Smooth muscle cell (in vitro differentiated cells): ENCODE data around the gene AGBL1. TPM values are rescaled to one million over a fixed set of nuclear protein-coding genes. Genes with fewer than 3 reads are reported as not detected.

Experiments
- DNase-seq: peaks from one replicate; lab custom pipeline; 2025; ENCODE audit not compliant: unreplicated experiment; lab: John Stamatoyannopoulos, UW
- H2AFZ ChIP-seq: fragments of 200-600 bp; sonication (generic); 2 replicates; pipeline ENCODE4 v1.6.0; 2016; ENCODE audit warnings: antibody characterized with exemption, low read depth, mild to moderate bottlenecking
- H3F3A ChIP-seq: fragments of 200-600 bp; sonication (generic); 2 replicates; pipeline ENCODE4 v1.6.0; 2017; ENCODE audit warnings: antibody characterized with exemption, low read depth
- H3K27ac ChIP-seq: fragments of 200-600 bp; sonication (generic); 2 replicates; pipeline ENCODE4 v1.5.1; 2016; ENCODE audit warnings: low read depth, mild to moderate bottlenecking
- H3K27me3 ChIP-seq: fragments of 200-600 bp; sonication (generic); 2 replicates; pipeline ENCODE4 v1.6.1; 2016; ENCODE audit warnings: low read depth, mild to moderate bottlenecking
- H3K36me3 ChIP-seq: fragments of 200-600 bp; sonication (generic); 2 replicates; pipeline ENCODE4 v1.5.1; 2016; ENCODE audit warnings: low read depth
- H3K4me1 ChIP-seq: fragments of 200-600 bp; sonication (generic); 2 replicates; pipeline ENCODE4 v1.5.1; 2016; ENCODE audit warnings: low read depth
- H3K4me2 ChIP-seq: fragments of 200-600 bp; sonication (generic); 2 replicates; pipeline ENCODE4 v1.6.0; 2016; ENCODE audit warnings: mild to moderate bottlenecking
- H3K4me3 ChIP-seq: fragments of 200-600 bp; sonication (generic); 2 replicates; pipeline ENCODE4 v1.5.1; 2016; ENCODE audit warnings: mild to moderate bottlenecking
- H3K79me2 ChIP-seq: fragments of 200-600 bp; sonication (generic); 2 replicates; pipeline ENCODE4 v1.6.0; 2016; ENCODE audit warnings: low read depth, mild to moderate bottlenecking
- H3K9ac ChIP-seq: fragments of 200-600 bp; sonication (generic); 2 replicates; pipeline ENCODE4 v1.6.0; 2016; ENCODE audit warnings: low read depth
- H3K9me3 ChIP-seq: fragments of 200-600 bp; sonication (generic); replicated peaks from 2 replicates; pipeline ENCODE4 v1.5.1; 2016; ENCODE audit warnings: low read depth
- H4K20me1 ChIP-seq: fragments of 200-600 bp; sonication (generic); 2 replicates; pipeline ENCODE4 v1.6.0; 2016; ENCODE audit warnings: low read depth
- WGBS: methylation state at CpG from one replicate; pipeline ENCODE4 v1.1.7; 2016; ENCODE audit warnings: low lambda C conversion rate; 5-methylcytosine and 5-hydroxymethylcytosine counted together
- polyA plus RNA-seq: library from polyadenylated mRNA; unstranded; fragments of >200 nt; fragmentation: Nextera tagmentation; extraction: Ambion mirVana; gene quantifications from 2 replicates; pipeline ENCODE4 v1.2.1, GENCODE V29; 2016
- total RNA-seq: library from RNA; depleted of rRNA; stranded (reverse); fragments of >200 nt; gene quantifications from 2 replicates; pipeline ENCODE4 v1.2.3, GENCODE V29; 2014
- TF ChIP-seq, protein P1 (sequence below): fragments of 200-600 bp; sonication (generic); IDR thresholded peaks from 2 replicates; pipeline ENCODE4 v1.5.1; 2017; ENCODE audit warnings: borderline replicate concordance, mild to moderate bottlenecking, antibody characterized with exemption; ENCODE audit not compliant: insufficient read depth, poor library complexity, severe bottlenecking

Gene AGBL1
- total and polyA plus RNA-seq, 2 experiments from 2014 or later: not detected

- Histone ChIP-seq H3K27me3 (no peaks in the 10 kb centered on the region), H4K20me1 (no peaks in the 10 kb centered on the region), H3K4me3 (no peak overlapping the region), H3K36me3 (no peaks in the 10 kb centered on the region), H3K27ac (no peak overlapping the region), H3K79me2 (no peaks in the 10 kb centered on the region), H3F3A (no peaks in the 10 kb centered on the region), H3K4me2 (no peak overlapping the region), H3K4me1 (no peaks in the 10 kb centered on the region), H2AFZ (no peak overlapping the region), H3K9ac (no peak overlapping the region), H3K9me3 (no peaks in the 10 kb centered on the region)
- 90% methylated on average over 3 of the region's 3 CpGs for WGBS
- no peak for DNase-seq
- TF ChIP-seq, protein P1, sequence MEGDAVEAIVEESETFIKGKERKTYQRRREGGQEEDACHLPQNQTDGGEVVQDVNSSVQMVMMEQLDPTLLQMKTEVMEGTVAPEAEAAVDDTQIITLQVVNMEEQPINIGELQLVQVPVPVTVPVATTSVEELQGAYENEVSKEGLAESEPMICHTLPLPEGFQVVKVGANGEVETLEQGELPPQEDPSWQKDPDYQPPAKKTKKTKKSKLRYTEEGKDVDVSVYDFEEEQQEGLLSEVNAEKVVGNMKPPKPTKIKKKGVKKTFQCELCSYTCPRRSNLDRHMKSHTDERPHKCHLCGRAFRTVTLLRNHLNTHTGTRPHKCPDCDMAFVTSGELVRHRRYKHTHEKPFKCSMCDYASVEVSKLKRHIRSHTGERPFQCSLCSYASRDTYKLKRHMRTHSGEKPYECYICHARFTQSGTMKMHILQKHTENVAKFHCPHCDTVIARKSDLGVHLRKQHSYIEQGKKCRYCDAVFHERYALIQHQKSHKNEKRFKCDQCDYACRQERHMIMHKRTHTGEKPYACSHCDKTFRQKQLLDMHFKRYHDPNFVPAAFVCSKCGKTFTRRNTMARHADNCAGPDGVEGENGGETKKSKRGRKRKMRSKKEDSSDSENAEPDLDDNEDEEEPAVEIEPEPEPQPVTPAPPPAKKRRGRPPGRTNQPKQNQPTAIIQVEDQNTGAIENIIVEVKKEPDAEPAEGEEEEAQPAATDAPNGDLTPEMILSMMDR: no peak
These were observed 324.4 kb downstream of the AGBL1 start for GRCh38 chr15:86403914-86404583.

GRCh38 chr15:86408261-86408660, 328.6 kb downstream of the AGBL1 start:
- Histone ChIP-seq H3K9ac (no peak overlapping the region), H4K20me1 (no peaks in the 10 kb centered on the region), H3K27me3 (no peaks in the 10 kb centered on the region), H2AFZ (no peak overlapping the region), H3K27ac (no peak overlapping the region), H3K4me1 (no peaks in the 10 kb centered on the region), H3K4me3 (no peak overlapping the region), H3K9me3 (no peaks in the 10 kb centered on the region), H3K36me3 (no peaks in the 10 kb centered on the region), H3K79me2 (no peaks in the 10 kb centered on the region), H3F3A (no peaks in the 10 kb centered on the region), H3K4me2 (no peak overlapping the region)
- no peak for DNase-seq
- WGBS: 94% methylated on average over 3 of the region's 3 CpGs
- TF ChIP-seq, protein P1: no peak

DNA sequence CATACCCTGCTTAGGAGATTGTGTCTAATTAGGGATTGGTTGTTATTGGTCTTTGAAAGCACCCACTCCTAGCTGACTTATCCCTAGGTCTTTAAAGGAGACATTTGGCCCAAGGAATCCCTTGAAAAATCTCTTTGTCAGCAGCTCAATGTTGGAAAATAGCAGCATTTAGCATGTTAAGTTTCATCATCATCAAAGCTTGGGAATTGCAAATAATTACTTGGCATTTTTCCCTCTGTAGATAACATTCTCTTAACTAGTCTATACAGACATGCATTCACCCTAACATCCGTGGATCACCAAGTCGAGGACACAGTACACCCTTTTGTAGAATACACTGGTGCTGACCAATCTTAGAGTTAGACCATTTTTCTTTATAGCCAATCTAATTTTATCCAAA, 332.2 kb downstream of the AGBL1 start:
- no peaks in the 10 kb centered on the region for H3K27me3 ChIP-seq
- H3K4me1 ChIP-seq: no peaks in the 10 kb centered on the region
- WGBS: 94% methylated on average over 2 of the region's 2 CpGs
- H3K27ac ChIP-seq: no peak overlapping the region
- H4K20me1 ChIP-seq: no peaks in the 10 kb centered on the region
- no peaks in the 10 kb centered on the region for H3K9me3 ChIP-seq
- H3K4me2 ChIP-seq: no peak overlapping the region
- H3K36me3 ChIP-seq: no peaks in the 10 kb centered on the region
- no peak for DNase-seq
- H3F3A ChIP-seq: no peaks in the 10 kb centered on the region
- H3K4me3 ChIP-seq: no peak overlapping the region
- TF ChIP-seq, protein P1: no peak
- H3K79me2 ChIP-seq: no peaks in the 10 kb centered on the region
- no peak overlapping the region for H3K9ac ChIP-seq
- H2AFZ ChIP-seq: no peak overlapping the region

GRCh38 chr15:86413191-86413590, 333.5 kb downstream of the AGBL1 start:
- Histone ChIP-seq H3K36me3 (no peaks in the 10 kb centered on the region), H3K9me3 (no peaks in the 10 kb centered on the region), H3K27ac (no peak overlapping the region), H3F3A (no peaks in the 10 kb centered on the region), H4K20me1 (no peaks in the 10 kb centered on the region), H3K27me3 (no peaks in the 10 kb centered on the region), H3K79me2 (no peaks in the 10 kb centered on the region), H3K4me2 (no peak overlapping the region), H3K9ac (no peak overlapping the region), H3K4me1 (no peaks in the 10 kb centered on the region), H3K4me3 (no peak overlapping the region), H2AFZ (no peak overlapping the region)
- TF ChIP-seq, protein P1: no peak
- WGBS: 93% methylated on average over 1 of the region's 1 CpG
- DNase-seq: no peak
